Measurements from ENCODE around the gene MT1G.

DNA sequence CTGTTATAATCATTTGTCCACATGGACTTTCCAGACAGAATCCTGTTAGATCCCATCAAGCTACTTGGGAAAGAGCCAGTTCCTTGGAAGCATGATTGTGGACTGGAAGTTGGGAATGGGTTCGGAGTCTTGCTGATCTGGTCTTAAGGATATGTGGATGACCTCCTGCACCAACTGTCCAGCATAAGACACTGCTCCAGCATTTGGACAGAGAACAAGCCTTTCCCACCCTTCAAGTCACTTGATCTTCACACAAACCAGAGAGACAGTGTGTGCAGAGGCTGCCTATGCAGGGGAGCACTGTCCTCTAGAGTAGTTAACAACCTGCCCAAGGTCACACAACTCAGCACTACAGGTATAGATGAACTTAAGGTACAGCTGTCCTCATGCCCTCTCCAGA lies 22.0 kb downstream of the MT1G start:
- TF ChIP-seq POLR2A (IDR thresholded peaks at IDR 0.05; ENCODE audit: low read depth, low read length) = no peak
- TF ChIP-seq POU2F2 (IDR thresholded peaks at IDR 0.05; ENCODE audit: low read depth, low read length) = no peak
